Hematopoietic multipotent progenitor cell treated with erythropoietin and hydrocortisone succinate and interleukin-3 and kit ligand, for 4 days (in vitro differentiated cells): ENCODE data around the gene FOXC2.
A peak's percentile ranks its signal among the peaks of the same experiment; 100 is the strongest.

Experiments
- DNase-seq: peaks from one replicate; pipeline ENCODE4 v3.0.0-alpha.2; 2015

The FOXC2 gene

DNA sequence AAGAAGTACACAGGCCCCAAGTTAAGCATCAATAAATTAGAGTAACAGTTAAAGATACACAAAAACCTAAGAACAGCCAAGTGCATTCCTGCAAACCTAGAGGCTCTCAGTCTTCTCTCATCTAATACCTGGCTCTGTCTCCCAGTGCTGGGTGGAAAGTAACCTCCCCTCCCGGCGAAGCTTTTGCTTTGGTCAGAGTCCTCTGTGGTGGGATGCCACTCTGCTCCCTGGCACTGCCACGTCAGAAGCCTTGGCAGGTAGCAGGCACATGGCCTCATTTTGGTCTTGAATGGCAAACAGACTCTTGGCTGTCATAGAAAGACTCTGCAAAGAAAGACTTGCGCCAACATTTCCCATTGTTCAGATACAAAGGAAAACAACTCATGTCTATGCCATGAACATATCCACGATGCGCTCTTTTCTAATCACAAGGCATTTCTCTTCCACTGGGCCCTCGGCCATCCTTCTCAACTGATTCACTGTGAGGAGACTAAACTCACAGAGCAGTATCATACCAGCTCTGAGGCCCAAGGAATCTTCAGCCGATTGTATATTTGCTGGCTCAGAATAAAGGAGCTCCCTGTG is 32.8 kb upstream of the FOXC2 start:
- DNase-seq: no peak

DNA sequence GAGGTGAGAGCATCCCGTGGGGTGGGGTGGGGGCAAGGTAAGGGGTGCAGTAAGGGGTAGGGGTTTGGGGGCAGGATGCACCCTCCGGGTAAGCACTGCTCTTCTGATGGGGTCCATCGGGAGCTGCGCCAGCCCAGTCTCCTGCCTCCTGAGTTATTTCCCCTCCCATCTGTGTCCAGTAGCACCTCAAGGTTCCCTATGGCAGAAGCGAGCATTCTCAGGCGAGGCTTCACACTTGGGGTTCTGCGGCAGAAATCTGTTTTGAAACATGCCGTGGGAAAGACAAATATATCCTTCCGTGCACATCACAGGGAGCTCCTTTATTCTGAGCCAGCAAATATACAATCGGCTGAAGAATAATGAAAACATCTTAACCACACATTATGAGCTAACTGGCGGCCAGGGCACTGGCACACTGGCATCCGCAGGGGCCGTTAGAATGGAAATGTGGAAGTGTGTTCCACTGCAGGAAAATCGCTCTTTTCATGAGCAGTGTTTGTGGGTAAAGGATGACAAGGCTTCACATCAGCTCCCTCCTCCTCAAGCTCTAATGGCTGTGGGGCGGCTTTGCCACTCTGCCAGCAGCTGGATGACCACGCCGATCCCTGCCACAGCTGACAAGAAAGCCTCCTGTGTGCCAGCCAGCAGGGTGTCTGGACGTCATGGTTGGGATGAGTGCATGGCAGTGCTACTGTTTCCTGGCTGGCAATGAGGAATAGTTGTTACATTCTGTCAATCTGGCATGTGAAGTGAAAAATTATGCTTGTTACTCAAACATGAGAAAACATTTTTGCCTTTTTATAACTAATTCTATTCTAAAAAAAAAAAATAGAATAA is 31.6 kb upstream of the FOXC2 start:
- no peak for DNase-seq

DNA sequence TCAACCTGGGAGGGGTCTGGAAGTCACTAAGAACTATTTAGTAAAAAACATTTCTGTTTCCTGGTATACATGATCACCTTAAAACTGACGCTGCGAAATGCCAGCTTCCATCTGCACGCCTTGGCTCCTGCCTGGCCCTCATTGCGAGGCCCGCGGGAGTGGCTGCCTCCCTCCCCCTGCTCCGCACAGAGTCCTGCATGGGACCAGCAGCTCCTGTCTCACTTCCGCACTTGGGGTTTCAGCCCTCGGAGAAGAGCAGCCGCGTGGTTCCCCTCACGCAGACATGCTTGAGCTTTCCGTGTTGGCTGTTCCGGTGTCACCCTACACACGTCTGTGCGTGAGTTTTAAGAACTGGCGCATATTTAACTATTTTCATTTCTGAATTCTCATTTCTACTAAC is 30.0 kb upstream of the FOXC2 start:
- no peak for DNase-seq

DNA sequence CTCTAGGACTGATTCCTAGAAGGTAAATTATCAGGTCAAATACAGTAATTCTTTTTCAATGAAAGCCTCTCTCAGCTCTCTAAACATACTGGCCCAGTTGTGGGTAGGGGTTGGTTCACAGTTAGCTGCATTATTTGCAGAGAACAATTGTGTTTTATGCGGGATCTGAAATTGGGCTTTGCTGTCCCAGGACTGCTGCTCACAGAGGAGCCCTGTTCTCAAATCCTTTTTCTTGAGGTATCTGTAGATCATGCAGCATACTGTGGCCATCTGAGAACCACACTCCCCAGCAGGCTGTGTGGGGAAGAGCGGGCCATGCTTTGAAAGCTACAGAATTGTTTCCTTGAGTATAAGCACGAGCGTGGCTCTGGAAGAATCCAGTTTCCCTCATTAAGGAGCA is 29.1 kb upstream of the FOXC2 start:
- DNase-seq: no peak

DNA sequence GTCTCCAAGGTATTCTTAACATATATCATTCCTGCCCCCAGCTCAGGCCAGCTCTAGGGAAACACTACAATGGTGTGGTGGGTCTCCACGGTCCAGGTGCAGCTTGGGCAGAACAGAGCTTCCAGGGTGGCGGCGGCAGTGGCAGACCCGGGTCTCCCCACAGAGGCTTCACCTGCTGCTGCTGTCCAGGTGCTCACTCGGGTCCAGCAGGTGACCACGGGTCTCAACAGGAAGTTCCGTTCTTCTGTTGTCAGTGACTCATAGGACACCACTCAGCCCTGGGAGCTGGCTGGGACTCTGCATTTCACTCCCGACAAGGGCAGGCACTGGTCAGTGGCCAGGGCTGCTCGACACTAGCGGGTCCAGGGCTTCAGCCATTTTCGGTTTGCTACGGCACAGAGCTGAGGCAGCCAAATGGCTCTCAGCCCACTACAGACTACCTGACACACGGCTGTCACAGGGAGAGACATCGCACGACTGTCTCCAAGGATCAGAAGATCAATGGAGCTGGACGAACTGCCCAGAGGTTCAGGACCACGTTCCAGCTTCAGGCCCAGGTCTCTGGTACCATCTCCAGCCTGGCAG is 28.3 kb upstream of the FOXC2 start:
- no peak for DNase-seq

DNA sequence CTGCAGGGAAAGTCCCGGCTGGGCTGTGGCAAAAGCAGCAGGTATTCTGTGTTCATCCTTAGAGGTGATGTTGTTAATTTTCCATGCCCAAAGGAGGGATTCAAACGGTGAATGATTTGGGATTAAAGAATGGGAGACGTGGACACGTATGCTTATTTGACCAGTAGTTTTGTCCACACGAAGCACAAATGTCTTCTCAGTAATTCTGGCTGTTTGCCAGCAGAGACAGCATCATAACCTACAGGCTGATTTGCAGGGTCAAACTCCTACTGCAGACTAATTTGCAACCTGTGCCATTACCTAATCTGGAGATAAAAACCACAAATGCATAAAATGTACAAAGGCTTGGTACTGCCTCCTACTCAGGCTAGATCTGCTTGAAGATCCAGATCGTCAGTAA is 25.7 kb upstream of the FOXC2 start:
- no peak for DNase-seq

DNA sequence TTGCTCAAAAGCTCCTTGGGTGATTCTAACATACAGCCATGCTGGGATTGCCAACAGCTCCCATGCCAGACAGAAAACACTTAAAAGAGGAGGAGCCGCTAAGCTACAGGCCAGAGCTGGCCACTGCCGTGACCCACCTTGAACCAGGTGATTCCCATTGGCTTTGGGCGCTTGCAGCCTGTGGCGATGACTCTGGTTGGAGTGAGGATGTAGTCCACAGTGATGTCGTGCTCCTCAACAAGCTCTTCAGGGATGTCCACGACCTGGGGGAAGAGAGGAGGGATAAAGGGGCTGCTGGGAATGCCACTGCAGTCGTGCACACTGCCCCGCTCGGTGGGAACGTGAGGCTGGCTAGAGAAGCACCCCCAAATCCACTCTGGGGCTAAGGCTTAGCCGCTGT is 25.1 kb upstream of the FOXC2 start:
- DNase-seq: no peak

DNA sequence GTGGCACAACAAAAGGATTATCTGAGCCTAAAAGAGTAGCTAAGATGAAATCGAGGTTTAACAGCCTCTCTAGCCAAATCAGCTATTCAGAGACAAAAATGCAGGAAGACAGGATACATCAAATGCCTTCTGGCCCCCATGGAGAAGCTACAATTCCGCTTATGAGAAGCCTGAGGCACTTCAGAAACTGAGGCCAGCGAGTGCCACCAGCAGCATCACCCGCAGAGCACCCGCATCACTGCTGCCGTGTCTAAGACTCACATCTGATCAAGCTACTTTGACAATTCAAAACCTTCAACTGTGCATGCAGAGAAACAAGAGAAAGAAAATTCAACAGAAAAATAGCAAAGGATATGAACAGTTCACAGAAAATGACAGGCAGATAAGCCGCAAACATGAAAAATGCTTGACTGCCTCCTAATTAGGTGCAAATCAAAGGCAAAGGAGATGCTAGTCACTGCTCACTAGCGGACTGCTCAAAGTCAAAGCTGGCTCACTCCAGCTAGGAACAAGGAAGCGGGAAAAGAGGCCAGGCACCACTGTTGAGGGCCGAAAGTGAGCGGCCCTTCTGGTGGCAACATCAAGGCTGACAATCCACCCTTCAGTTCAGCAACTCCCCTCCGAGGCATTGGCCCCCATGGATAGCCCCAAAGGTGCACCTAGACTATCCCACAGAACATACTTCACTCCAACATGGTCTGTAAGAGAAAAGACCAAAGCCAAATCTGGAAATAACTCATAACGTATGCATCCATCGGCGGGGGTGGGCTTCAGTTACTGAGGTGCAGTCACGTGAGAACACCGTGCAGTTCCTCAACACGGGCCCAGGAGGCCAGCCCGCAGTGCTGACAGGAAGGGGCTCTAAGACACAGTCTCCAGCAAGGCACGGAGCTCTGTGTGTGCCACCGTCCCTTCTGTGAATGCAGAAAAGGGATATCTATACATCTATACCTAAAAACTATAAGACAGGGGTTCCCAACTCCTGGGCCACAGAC is 23.6 kb upstream of the FOXC2 start:
- DNase-seq: no peak

DNA sequence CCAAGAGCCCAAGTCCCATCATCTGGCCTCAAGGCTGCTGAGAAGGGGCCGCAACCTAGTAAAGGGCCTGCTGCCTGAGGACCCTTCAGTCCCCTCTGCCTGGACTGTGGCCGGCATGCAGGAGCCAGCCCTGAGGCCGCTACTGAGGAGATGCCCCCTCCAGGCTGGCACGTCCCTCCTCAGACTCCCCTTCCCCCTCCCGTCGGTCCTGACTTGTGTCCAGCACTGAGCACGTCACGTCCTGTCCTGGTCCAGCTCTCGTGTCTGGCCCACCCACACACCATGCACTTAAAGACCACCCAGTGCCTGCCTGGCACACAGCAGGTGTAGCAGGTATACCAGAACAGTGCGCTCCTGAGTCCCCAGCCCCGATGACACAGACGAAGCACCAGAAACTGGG is 21.1 kb upstream of the FOXC2 start:
- no peak for DNase-seq

DNA sequence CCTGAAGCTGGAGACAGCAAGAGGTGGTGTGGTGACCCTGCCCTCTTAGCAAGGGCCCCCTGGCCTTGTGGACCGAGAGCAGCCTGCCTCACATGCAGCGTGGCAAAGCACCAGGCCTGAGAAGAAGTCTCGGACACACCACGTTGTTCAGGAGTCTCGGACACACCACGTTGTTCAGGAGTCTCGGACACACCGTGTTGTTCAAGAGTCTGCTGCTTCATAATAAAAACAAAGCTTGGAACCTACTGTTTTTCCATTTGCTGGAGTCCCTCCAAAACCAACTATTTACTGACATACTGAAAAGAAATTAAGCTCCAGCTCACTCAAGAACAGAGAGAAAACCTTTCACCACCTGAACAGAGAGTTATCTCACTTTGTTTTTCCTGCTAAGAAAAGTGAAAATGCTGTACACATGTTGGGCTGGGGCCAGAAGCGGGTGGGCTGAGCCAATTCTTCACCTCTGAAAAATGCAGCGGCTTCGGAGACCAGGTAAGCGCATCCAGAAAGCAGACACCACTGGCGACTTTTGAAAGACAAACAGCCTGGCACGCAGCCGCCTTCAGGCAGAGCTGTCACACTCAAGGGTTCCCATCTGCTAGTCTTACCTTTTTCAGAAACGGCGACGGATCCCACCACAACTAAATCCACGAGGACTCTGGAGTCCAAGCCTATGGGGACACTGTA is 20.5 kb upstream of the FOXC2 start:
- no peak for DNase-seq

DNA sequence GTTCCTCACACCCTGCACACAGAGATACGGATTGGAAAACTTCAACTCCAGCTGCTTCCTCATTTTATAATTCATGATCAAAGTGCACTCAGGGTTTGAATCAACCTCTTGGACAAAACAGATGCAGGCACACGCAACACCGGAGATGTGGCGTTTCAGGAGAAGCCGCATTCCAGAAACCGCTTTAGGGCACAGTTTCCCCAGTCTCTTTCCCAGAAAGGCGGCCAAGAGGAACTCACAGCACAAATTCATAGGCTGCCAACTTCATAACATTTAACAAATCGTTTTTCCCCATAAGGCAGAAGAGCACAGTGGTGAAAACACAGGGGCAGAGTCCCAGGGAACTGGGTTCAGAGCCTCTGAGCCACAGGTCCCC is 20.0 kb upstream of the FOXC2 start:
- DNase-seq: no peak

DNA sequence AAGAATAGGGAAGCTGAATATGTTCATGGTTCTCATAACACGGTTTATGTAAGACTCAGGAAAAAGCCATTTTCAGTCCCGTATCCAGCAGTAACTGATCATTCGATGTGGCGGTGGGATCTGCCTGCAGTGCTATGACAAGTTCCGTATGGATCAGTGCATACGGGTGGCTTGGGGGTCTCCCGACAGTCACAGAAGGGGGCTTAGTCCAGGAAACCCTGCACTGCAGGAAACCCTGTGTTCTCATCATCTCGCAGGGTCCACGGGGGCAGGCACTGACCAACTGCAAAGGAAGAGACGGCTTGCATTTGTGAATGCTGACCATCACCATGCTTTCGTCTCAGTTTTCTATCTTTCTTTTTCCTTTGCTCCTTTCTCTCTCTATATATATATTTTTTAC is 19.3 kb upstream of the FOXC2 start:
- DNase-seq: no peak

DNA sequence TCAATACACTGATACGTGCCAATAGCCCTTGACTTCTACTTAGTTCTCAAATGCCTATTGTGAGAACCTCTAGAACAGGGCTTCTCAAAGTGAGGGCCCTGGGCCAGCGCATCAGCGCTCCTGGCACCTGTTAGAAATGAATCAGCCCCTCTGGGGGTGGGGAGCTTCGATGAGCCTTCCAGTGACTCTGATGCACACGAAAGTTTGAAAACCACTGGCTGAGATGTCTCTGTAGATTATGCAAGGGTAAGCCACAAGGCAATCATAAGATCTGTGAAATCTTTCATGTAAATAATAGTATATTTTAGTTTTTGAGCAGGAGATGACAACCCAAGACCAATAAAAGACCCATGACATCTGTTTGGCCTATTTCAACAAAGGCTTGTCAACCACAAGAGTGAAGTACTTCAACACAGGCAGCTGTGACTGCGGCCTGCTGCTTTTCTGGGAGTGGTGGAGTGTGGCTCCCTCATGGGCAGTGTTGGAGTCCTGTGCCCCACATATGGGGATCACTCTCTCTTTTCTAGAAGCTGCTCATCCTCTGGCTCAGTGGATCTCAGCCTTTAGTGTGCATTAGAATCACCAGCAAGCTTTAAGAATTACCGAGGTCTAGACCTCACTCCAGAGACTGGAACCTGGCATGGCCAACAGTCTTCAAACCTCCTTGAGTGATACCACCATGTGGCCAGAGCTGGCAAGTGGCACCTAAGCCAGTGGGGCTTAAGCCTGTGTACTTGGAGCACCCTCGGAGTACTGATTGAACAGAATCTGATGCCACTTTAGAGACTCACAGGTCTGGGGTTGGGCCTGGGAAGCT is 17.3 kb upstream of the FOXC2 start:
- DNase-seq: no peak

DNA sequence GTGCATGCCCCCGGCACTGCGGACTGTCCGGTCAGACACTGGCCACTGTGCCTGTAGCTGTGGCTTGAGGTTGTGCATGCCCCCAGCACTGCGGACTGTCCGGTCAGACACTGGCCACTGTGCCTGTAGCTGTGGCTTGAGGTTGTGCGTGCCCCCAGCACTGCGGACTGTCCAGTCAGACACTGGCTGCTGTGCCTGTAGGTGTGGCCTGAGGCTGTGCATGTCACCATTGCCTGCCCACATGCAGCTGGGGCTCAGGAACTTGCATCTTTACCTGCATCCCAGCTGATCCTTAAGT is 16.8 kb upstream of the FOXC2 start:
- no peak for DNase-seq

DNA sequence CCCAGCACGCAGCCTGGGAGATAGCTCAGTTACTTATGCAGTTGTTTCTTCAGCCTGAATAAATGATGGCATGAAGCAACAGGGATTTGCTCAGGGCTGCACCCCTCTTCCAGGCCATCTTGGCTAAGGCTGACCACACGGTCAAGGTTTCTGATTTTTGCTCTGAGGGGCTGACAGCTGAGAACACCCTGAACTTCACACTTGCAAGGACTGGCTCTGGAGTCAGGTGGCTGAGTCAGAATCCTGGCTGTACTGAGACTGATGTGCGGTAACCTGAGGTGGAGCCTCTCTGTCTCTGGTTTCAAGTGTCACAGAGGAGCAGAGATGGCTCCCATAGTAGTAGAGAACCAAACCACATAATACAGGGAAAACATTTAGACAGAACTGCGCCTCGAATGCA is 16.3 kb upstream of the FOXC2 start:
- DNase-seq: no peak

DNA sequence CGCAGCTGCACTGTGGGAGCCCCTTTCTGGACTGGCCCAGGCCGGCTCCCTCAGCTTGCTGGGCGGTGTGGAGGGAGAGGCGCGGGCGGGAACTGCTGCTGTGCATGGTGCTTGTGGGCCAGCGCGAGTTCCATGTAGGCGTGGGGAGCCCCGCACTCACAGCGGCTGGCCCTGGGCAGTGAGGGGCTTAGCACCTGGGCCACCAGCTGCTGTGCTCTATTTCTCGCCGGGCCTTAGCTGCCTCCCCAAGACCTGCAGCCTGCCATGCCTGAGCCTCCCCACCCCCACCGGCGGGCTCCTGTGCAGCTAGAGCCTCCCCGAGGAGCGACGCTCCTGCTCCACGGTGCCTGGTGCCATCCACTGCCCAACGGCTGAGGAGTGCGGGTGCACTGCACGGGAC is 13.3 kb upstream of the FOXC2 start:
- no peak for DNase-seq

DNA sequence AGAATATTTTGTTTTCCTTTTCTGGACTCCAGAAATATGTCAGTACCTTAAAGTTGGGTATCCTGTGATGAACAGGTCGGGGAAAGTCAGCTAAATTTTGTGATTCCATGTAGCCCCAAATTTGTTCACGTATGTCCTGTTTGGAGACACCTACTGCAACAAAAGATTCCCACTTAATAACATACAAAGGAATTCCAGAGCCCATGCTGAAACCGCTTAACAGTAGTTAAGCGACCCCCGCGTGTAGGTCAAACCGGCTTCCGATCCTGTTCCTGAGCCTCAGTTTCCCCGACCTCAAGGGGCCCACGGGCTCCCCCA is 12.1 kb upstream of the FOXC2 start:
- no peak for DNase-seq

DNA sequence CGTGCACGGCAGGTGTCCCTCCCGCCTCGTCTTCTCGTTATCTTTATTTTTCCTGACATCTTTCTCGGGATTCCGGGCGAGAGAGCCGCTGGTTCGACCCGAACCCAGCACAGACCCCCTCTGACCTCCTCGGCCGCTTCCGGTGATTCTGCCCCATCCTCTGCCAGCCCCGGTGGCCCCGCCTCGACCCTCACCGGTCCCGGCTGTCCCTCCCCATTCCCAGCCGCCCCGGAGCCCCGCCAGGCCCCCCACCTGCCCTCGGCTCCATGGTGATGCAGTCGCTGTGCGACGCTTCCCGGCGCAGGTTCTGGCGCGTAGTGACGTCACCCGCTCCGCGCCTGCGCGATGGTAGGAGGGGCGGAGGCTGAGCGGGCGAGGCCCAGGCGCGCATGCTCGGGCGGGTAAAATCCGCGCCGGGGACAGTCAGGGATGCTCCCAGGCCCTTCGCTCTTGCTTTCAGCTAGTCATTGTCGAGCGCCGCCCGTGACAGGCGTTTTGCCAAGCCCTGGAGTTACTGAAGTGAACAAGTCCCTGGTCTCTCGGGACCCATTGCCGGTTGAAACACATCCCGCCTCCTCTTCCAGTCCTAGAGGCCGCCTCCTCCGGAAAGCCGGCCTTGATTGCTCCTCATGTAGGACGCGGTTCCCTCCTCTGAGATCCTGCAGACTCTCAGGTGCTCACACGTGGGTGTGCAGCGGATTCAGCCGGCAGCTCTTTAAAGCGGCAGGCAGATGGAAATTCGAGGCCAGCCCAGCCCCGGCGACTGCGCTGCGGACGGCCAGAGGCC is 11.5 kb upstream of the FOXC2 start, which contains the start of gene MTHFSD:
Gene MTHFSD, minus strand, starts transcription at position 319 of the 787 bp plus-strand sequence. Its CDS starts 51 bp downstream, at position 268.
- peak; percentile 94 for DNase-seq

DNA sequence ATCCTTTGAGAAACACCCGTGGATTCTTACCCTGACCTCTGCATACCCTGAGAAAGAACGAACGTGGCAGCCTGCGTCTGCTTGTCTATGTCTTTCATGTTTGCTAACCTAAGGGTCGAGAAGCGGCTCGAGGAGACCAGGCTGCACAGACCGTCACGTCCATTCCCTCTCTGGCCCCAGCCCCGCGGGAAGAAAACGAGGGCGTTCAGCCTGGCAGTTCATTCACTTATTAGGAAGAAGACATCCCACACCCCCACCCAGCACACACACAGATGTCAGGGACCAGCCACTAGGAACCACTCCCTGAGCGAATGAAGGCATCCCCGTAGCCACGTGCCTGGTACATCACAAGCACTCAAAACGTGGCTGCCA is 10.9 kb upstream of the FOXC2 start:
- no peak for DNase-seq

DNA sequence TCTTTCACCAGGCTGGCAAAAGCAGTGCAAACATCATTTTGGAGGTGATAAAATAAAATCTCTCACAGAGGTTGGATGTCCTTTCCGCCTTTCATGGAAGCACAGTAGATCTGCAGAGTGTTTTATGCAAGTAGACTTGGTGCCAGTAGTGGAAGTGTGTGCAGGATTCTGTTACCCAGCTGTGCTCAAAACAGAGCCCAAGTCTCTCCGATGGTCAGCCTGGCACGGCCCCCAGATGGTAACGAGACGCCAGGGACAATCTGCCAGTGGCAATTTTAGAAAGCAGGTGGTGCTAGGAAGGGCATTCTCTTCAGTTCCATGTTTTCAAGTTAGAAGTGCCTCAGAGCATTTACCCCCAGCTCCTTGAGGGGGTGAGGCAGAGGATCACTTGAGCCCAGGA is 10.1 kb upstream of the FOXC2 start:
- no peak for DNase-seq

DNA sequence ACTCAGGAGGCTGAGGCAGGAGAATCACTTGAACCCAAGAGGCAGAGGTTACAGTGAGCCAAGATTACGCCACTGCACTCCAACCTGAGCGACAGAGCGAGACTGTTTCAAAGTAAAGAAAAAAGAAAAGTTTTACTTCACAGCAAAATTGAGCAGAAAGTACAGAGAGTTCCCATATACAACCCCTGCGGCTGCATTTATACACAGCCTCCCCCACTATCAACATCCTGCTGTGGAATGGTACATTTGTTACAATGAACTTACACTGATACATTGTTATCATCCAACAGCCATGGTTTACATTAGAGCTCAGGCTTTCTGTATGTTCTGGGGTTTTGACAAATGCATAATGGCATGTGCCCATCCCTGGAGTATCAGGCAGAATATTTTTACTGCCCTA is 9.0 kb upstream of the FOXC2 start:
- DNase-seq: no peak
